Activated naive CD4-positive, alpha-beta T cell treated with Interleukin-2 at 50 U/mL for 16 hours (primary cell): ENCODE results near the gene LRRC3B.

ENCODE experiments used
- DNase-seq: peaks from one replicate; pipeline ENCODE4 v3.0.0-alpha.2; 2020

The LRRC3B gene

GRCh38 chr3:26631390-26631738 is 8.8 kb downstream of the LRRC3B start:
- DNase-seq, result no peak

- no peak for DNase-seq
Measured at GRCh38 chr3:26634601-26635000, 12.0 kb downstream of the LRRC3B start.

- DNase-seq, result no peak
Measured at GRCh38 chr3:26636096-26636727, 13.6 kb downstream of the LRRC3B start.

GRCh38 chr3:26637698-26638097 is 15.1 kb downstream of the LRRC3B start:
- DNase-seq, result no peak

GRCh38 chr3:26638113-26638512 is 15.5 kb downstream of the LRRC3B start:
- no peak for DNase-seq

GRCh38 chr3:26639339-26639738 is 16.8 kb downstream of the LRRC3B start:
- no peak for DNase-seq

- DNase-seq, result no peak
Measured at GRCh38 chr3:26647078-26647477, 24.5 kb downstream of the LRRC3B start.

- no peak for DNase-seq
Measured at GRCh38 chr3:26648461-26648860, 25.9 kb downstream of the LRRC3B start.

- no peak for DNase-seq
Measured at GRCh38 chr3:26652164-26652563, 29.6 kb downstream of the LRRC3B start.

GRCh38 chr3:26653811-26654425 is 31.3 kb downstream of the LRRC3B start:
- DNase-seq, result no peak

GRCh38 chr3:26655231-26655630 is 32.7 kb downstream of the LRRC3B start:
- no peak for DNase-seq

GRCh38 chr3:26657348-26657976 is 34.9 kb downstream of the LRRC3B start:
- DNase-seq, result no peak

- DNase-seq, result no peak
Measured at GRCh38 chr3:26668171-26668570, 45.6 kb downstream of the LRRC3B start.

GRCh38 chr3:26668696-26669095 is 46.1 kb downstream of the LRRC3B start:
- no peak for DNase-seq

- no peak for DNase-seq
Measured at GRCh38 chr3:26675336-26675735, 52.8 kb downstream of the LRRC3B start.

GRCh38 chr3:26681632-26682031 is 59.1 kb downstream of the LRRC3B start:
- DNase-seq, result no peak

GRCh38 chr3:26682406-26682805 is 59.8 kb downstream of the LRRC3B start:
- no peak for DNase-seq

GRCh38 chr3:26683902-26684301 is 61.3 kb downstream of the LRRC3B start:
- DNase-seq, result no peak

GRCh38 chr3:26687466-26687865 is 64.9 kb downstream of the LRRC3B start:
- DNase-seq, result no peak

- DNase-seq, result no peak
Measured at GRCh38 chr3:26699553-26699952, 77.0 kb downstream of the LRRC3B start.

- no peak for DNase-seq
Measured at GRCh38 chr3:26703519-26703918, 80.9 kb downstream of the LRRC3B start.

GRCh38 chr3:26704736-26705135 is 82.2 kb downstream of the LRRC3B start:
- no peak for DNase-seq

- DNase-seq, result no peak
Measured at GRCh38 chr3:26708501-26708900, 85.9 kb downstream of the LRRC3B start.

- DNase-seq, result no peak
Measured at GRCh38 chr3:26712211-26713026, 89.8 kb downstream of the LRRC3B start.
